CD4-positive, alpha-beta memory T cell (primary cell): ENCODE data around the gene STARD4. TPM values are rescaled to one million over a fixed set of nuclear protein-coding genes. Genes with fewer than 3 reads are reported as not detected.

Experiments
- CTCF ChIA-PET: fragments of 350-600 bp; sonication (Branson Sonifier 250); formaldehyde crosslinking; loops from one replicate; lab custom pipeline; 2021; ENCODE audit warnings: inconsistent platforms; ENCODE audit not compliant: partially characterized antibody; lab: Charles Lee
- POLR2A ChIA-PET: fragments of 350-600 bp; sonication (Branson Sonifier 250); formaldehyde crosslinking; loops from one replicate; lab custom pipeline; 2021; ENCODE audit not compliant: partially characterized antibody; lab: Charles Lee
- DNase-seq, 5 donors: peaks; one replicate each; pipeline versions ENCODE4 v3.0.0 to v3.0.0-alpha.2; 2020 to 2022; ENCODE audit warnings: mixed read lengths in 1 of 5
- H3K27ac ChIP-seq: one replicate; pipeline ENCODE4 v1.7.0; 2013; ENCODE audit warnings: low read depth, low read length
- H3K27me3 ChIP-seq: 2 replicates; pipeline ENCODE4 v1.7.0; 2013; ENCODE audit warnings: mild to moderate bottlenecking, low read length, moderate library complexity; ENCODE audit not compliant: insufficient read depth
- H3K36me3 ChIP-seq: 2 replicates; pipeline ENCODE4 v1.7.0; 2013; ENCODE audit warnings: mild to moderate bottlenecking, low read length, moderate library complexity; ENCODE audit not compliant: insufficient read depth
- H3K4me1 ChIP-seq: 2 replicates; pipeline ENCODE4 v1.7.0; 2013; ENCODE audit warnings: mild to moderate bottlenecking, low read length, moderate library complexity; ENCODE audit not compliant: insufficient read depth
- H3K4me3 ChIP-seq, 2 donors: one replicate each; pipeline ENCODE4 v1.7.0; 2013; ENCODE audit warnings: low read length in 2 of 2, mild to moderate bottlenecking in 1 of 2
- H3K9me3 ChIP-seq, 2 donors: one replicate each; pipeline ENCODE4 v1.7.0; 2013; ENCODE audit warnings: low read length in 2 of 2, control low read depth in 1 of 2; ENCODE audit not compliant: control insufficient read depth in 1 of 2
- H3K27ac Mint-ChIP-seq, 7 donors: one replicate each; pipeline ENCODE4 v1.8.0; 2020 to 2021; ENCODE audit warnings: mixed read lengths in 7 of 7, mild to moderate bottlenecking in 6 of 7, inconsistent platforms in 3 of 7, moderate library complexity in 3 of 7
- H3K27me3 Mint-ChIP-seq, 2 donors: one replicate each; pipeline ENCODE4 v1.8.0; 2020 to 2021; ENCODE audit warnings: mixed read lengths in 2 of 2
- H3K36me3 Mint-ChIP-seq, 2 donors: one replicate each; pipeline ENCODE4 v1.8.0; 2020 to 2021; ENCODE audit warnings: mixed read lengths in 2 of 2, inconsistent platforms in 1 of 2, mild to moderate bottlenecking in 1 of 2
- H3K4me1 Mint-ChIP-seq, 4 donors: one replicate each; pipeline ENCODE4 v1.8.0; 2020 to 2021; ENCODE audit warnings: mixed read lengths in 4 of 4, mild to moderate bottlenecking in 1 of 4
- H3K4me3 Mint-ChIP-seq, 8 donors: one replicate each; pipeline ENCODE4 v1.8.0; 2020 to 2021; ENCODE audit warnings: mixed read lengths in 8 of 8, mild to moderate bottlenecking in 7 of 8, moderate library complexity in 6 of 8, inconsistent platforms in 3 of 8
- H3K9me3 Mint-ChIP-seq, 8 donors: one replicate each; pipeline ENCODE4 v1.8.0; 2020 to 2021; ENCODE audit warnings: mixed read lengths in 8 of 8, mild to moderate bottlenecking in 5 of 8, inconsistent platforms in 3 of 8, moderate library complexity in 1 of 8
- intact Hi-C: fragments of 100-400 bp; cut with micrococcal nuclease; formaldehyde crosslinking; loops from one replicate; pipeline ENCODE4 v1.15.1; 2023
- polyA plus RNA-seq, 2 donors: library from polyadenylated mRNA; unstranded; fragments of 300-500 nt; fragmentation: Illumina TruSeq; gene quantifications; one replicate each; pipeline ENCODE4 v1.2.3, GENCODE V29; 2021
- total RNA-seq, 2 experiments: library from RNA; stranded (reverse); gene quantifications; one replicate each; pipeline ENCODE4 v1.2.3, GENCODE V29; 2021

STARD4 gene
- total and polyA plus RNA-seq, 4 experiments from 2014 or later = 4.5 to 17.2 (median 8.9) TPM

- CTCF ChIA-PET = interaction anchor here (1.2 to 3.6 kb wide), 2 partner anchors 9 to 593 kb away, joined by 6 to 15 read pairs; no protein-coding TSS in a partner anchor
- no peak for DNase-seq
- no peak overlapping the region for H3K27ac Mint-ChIP-seq
- Histone ChIP-seq H3K36me3 (no peaks in the 10 kb centered on the region), H3K4me1 (peaks cover 13% of the 10 kb centered on the region), H3K27me3 (no peaks in the 10 kb centered on the region), H3K9me3 (no peaks in the 10 kb centered on the region), H3K4me3 (no peak overlapping the region), H3K27ac (no peak overlapping the region)
- H3K4me1 Mint-ChIP-seq = peaks cover 10 to 25% (median 20%) of the 10 kb centered on the region in 4 donors
- peaks cover 0 to 1% (median 0%) of the 10 kb centered on the region in 8 donors for H3K9me3 Mint-ChIP-seq
- POLR2A ChIA-PET = no interaction called here
- H3K36me3 Mint-ChIP-seq = no peaks in the 10 kb centered on the region
- H3K27me3 Mint-ChIP-seq = peaks cover 0 to 3% of the 10 kb centered on the region in 2 donors
- no peak overlapping the region for H3K4me3 Mint-ChIP-seq
- intact Hi-C loops = loop anchor here (5.0 kb wide), 1 partner anchor 397 kb away; no protein-coding TSS in a partner anchor
These were observed 41.5 kb upstream of the STARD4 start for GRCh38 chr5:111553868-111554267.

- peaks cover 0 to 3% of the 10 kb centered on the region in 2 donors for H3K27me3 Mint-ChIP-seq
- H3K36me3 Mint-ChIP-seq = no peaks in the 10 kb centered on the region
- no peak for DNase-seq
- Histone ChIP-seq H3K4me1 (peaks cover 13% of the 10 kb centered on the region), H3K27ac (no peak overlapping the region), H3K9me3 (no peaks in the 10 kb centered on the region), H3K27me3 (no peaks in the 10 kb centered on the region), H3K4me3 (no peak overlapping the region), H3K36me3 (no peaks in the 10 kb centered on the region)
- intact Hi-C loops = loop anchor here (5.0 kb wide), 1 partner anchor 396 kb away; no protein-coding TSS in a partner anchor
- H3K4me1 Mint-ChIP-seq = peaks cover 10 to 25% (median 20%) of the 10 kb centered on the region in 4 donors
- ChIA-PET CTCF (interaction anchor here (0.9 to 3.6 kb wide), 5 partner anchors 8 to 598 kb away, joined by 3 to 15 read pairs (median 4); no protein-coding TSS in a partner anchor), POLR2A (no interaction called here)
- H3K9me3 Mint-ChIP-seq = peaks cover 0 to 4% (median 0%) of the 10 kb centered on the region in 8 donors
- no peak overlapping the region for H3K4me3 Mint-ChIP-seq
- no peak overlapping the region for H3K27ac Mint-ChIP-seq
These were observed 40.6 kb upstream of the STARD4 start for GRCh38 chr5:111552896-111553295.

- H3K36me3 Mint-ChIP-seq = no peaks in the 10 kb centered on the region
- CTCF ChIA-PET = interaction anchor here (0.9 to 3.6 kb wide), 6 partner anchors 7 to 598 kb away, joined by 3 to 21 read pairs (median 5); no protein-coding TSS in a partner anchor
- peaks cover 0 to 4% (median 0%) of the 10 kb centered on the region in 8 donors for H3K9me3 Mint-ChIP-seq
- Histone ChIP-seq H3K27ac (no peak overlapping the region), H3K4me3 (no peak overlapping the region), H3K27me3 (no peaks in the 10 kb centered on the region), H3K4me1 (peaks cover 13% of the 10 kb centered on the region), H3K9me3 (no peaks in the 10 kb centered on the region), H3K36me3 (no peaks in the 10 kb centered on the region)
- peaks cover 10 to 25% (median 20%) of the 10 kb centered on the region in 4 donors for H3K4me1 Mint-ChIP-seq
- no peak for DNase-seq
- H3K27ac Mint-ChIP-seq = no peak overlapping the region
- POLR2A ChIA-PET = no interaction called here
- no peak overlapping the region for H3K4me3 Mint-ChIP-seq
- intact Hi-C loops = loop anchor here (5.0 kb wide), 1 partner anchor 395 kb away; no protein-coding TSS in a partner anchor
- peaks cover 0 to 3% of the 10 kb centered on the region in 2 donors for H3K27me3 Mint-ChIP-seq
These were observed 40.2 kb upstream of the STARD4 start for GRCh38 chr5:111552492-111552891.

- Mint-ChIP-seq H3K27ac (peak overlapping the region in 1 of 7 donors; percentile 3), H3K36me3 (no peaks in the 10 kb centered on the region), H3K9me3 (peaks cover 0 to 4% (median 0%) of the 10 kb centered on the region in 8 donors), H3K4me1 (peaks cover 10 to 25% (median 20%) of the 10 kb centered on the region in 4 donors), H3K27me3 (peaks cover 1 to 3% of the 10 kb centered on the region in 2 donors), H3K4me3 (no peak overlapping the region)
- intact Hi-C loops = loop anchor here (5.0 kb wide), 1 partner anchor 394 kb away; no protein-coding TSS in a partner anchor
- ChIA-PET CTCF (interaction anchor here (1.9 to 3.6 kb wide), 5 partner anchors 10 to 595 kb away, joined by 10 to 21 read pairs (median 15); no protein-coding TSS in a partner anchor), POLR2A (no interaction called here)
- Histone ChIP-seq H3K27ac (no peak overlapping the region), H3K4me1 (peaks cover 13% of the 10 kb centered on the region), H3K27me3 (no peaks in the 10 kb centered on the region), H3K9me3 (no peaks in the 10 kb centered on the region), H3K4me3 (no peak overlapping the region), H3K36me3 (no peaks in the 10 kb centered on the region)
- peak in 1 of 5 donors; percentile 38 for DNase-seq
These were observed 39.4 kb upstream of the STARD4 start for GRCh38 chr5:111551569-111552275.

- Histone ChIP-seq H3K4me1 (peaks cover 13% of the 10 kb centered on the region), H3K27ac (no peak overlapping the region), H3K9me3 (no peaks in the 10 kb centered on the region), H3K4me3 (no peak overlapping the region), H3K27me3 (no peaks in the 10 kb centered on the region), H3K36me3 (no peaks in the 10 kb centered on the region)
- intact Hi-C loops = loop anchor here (5.0 kb wide), 1 partner anchor 394 kb away; no protein-coding TSS in a partner anchor
- Mint-ChIP-seq H3K27ac (no peak overlapping the region), H3K36me3 (no peaks in the 10 kb centered on the region), H3K4me1 (peaks cover 10 to 25% (median 20%) of the 10 kb centered on the region in 4 donors), H3K27me3 (peaks cover 1 to 3% of the 10 kb centered on the region in 2 donors), H3K4me3 (no peak overlapping the region), H3K9me3 (peaks cover 0 to 4% (median 0%) of the 10 kb centered on the region in 8 donors)
- no peak for DNase-seq
- ChIA-PET POLR2A (no interaction called here), CTCF (interaction anchor here (0.7 to 3.6 kb wide), 18 partner anchors 9 to 1139 kb away, joined by 3 to 21 read pairs (median 5); no protein-coding TSS in a partner anchor)
These were observed 38.8 kb upstream of the STARD4 start for GRCh38 chr5:111551161-111551560.

GRCh38 chr5:111550282-111551020, 38.1 kb upstream of the STARD4 start:
- peaks cover 1 to 3% of the 10 kb centered on the region in 2 donors for H3K27me3 Mint-ChIP-seq
- H3K36me3 ChIP-seq = no peaks in the 10 kb centered on the region
- H3K4me3 Mint-ChIP-seq = peak overlapping the region in 2 of 8 donors; percentile 23 to 49
- CTCF ChIA-PET = interaction anchor here (0.7 to 3.6 kb wide), 18 partner anchors 9 to 1140 kb away, joined by 3 to 21 read pairs (median 5); no protein-coding TSS in a partner anchor
- H3K9me3 ChIP-seq = no peaks in the 10 kb centered on the region
- H3K4me1 ChIP-seq = peaks cover 13% of the 10 kb centered on the region
- POLR2A ChIA-PET = no interaction called here
- H3K27ac Mint-ChIP-seq = no peak overlapping the region
- peak; percentile 57 to 67 (median 64) for DNase-seq
- H3K9me3 Mint-ChIP-seq = peaks cover 0 to 4% (median 0%) of the 10 kb centered on the region in 8 donors
- no peak overlapping the region for H3K4me3 ChIP-seq
- H3K27ac ChIP-seq = no peak overlapping the region
- intact Hi-C loops = loop anchor here (1.0 to 5.0 kb wide), 2 partner anchors 393 to 597 kb away; no protein-coding TSS in a partner anchor
- no peaks in the 10 kb centered on the region for H3K36me3 Mint-ChIP-seq
- H3K27me3 ChIP-seq = no peaks in the 10 kb centered on the region
- peaks cover 10 to 25% (median 20%) of the 10 kb centered on the region in 4 donors for H3K4me1 Mint-ChIP-seq
